IgD-negative memory B cell (primary cell): ENCODE measurements around the gene PRMT7. TPM values are rescaled to one million over a fixed set of nuclear protein-coding genes. Genes with fewer than 3 reads are reported as not detected.

Experiments used
- H3K27ac Mint-ChIP-seq, 3 donors: one replicate each; pipeline ENCODE4 v1.8.0; 2020 to 2022; ENCODE audit warnings: mild to moderate bottlenecking in 3 of 3, mixed read lengths in 3 of 3, moderate library complexity in 1 of 3
- H3K27me3 Mint-ChIP-seq: one replicate; pipeline ENCODE4 v1.8.0; 2021; ENCODE audit warnings: mixed read lengths
- H3K36me3 Mint-ChIP-seq: one replicate; pipeline ENCODE4 v1.8.0; 2020; ENCODE audit warnings: mild to moderate bottlenecking, mixed read lengths
- H3K4me1 Mint-ChIP-seq, 3 donors: one replicate each; pipeline ENCODE4 v1.8.0; 2020 to 2022; ENCODE audit warnings: mixed read lengths in 3 of 3, mild to moderate bottlenecking in 1 of 3
- H3K4me3 Mint-ChIP-seq, 4 donors: one replicate each; pipeline ENCODE4 v1.8.0; 2020 to 2022; ENCODE audit warnings: mild to moderate bottlenecking in 4 of 4, mixed read lengths in 4 of 4, moderate library complexity in 3 of 4
- H3K9me3 Mint-ChIP-seq, 3 donors: one replicate each; pipeline ENCODE4 v1.8.0; 2020 to 2021; ENCODE audit warnings: mixed read lengths in 3 of 3, mild to moderate bottlenecking in 1 of 3
- polyA plus RNA-seq: library from polyadenylated mRNA; unstranded; fragments of 300-500 nt; fragmentation: Illumina TruSeq; gene quantifications from one replicate; pipeline ENCODE4 v1.2.3, GENCODE V29; 2021

PRMT7 gene
- polyA plus RNA-seq, 1 donor from 2014 or later = 22.8 TPM

- H3K4me3 Mint-ChIP-seq = no peak overlapping the region
- H3K4me1 Mint-ChIP-seq = peaks cover 0 to 3% (median 0%) of the 10 kb centered on the region in 3 donors
- no peaks in the 10 kb centered on the region for H3K9me3 Mint-ChIP-seq
- H3K27ac Mint-ChIP-seq = peak overlapping the region in 1 of 3 donors; percentile 5
- no peaks in the 10 kb centered on the region for H3K27me3 Mint-ChIP-seq
- H3K36me3 Mint-ChIP-seq = peaks cover 7% of the 10 kb centered on the region
Measured at GRCh38 chr16:68343137-68343536, 32.3 kb downstream of the PRMT7 start.

DNA sequence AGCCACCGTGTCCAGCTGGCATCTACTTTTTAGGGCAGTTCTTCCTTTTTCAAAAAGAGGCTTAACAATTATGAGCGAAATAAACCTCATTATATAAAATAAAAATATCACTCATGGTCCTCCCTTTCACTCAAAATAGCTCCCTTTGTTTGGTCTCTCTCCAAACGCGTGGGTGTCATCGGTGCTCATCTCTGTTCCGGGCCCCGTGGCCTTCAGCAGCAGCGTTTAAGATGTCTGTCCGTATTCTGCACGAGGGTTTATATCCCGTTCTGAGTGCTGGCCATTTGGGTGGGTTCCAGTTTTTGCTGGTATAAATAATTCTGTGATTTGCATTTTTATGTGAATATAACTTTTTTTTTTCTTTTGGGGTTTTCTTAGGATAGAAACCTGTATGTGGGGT, 33.4 kb downstream of the PRMT7 start:
- peaks cover 12% of the 10 kb centered on the region for H3K36me3 Mint-ChIP-seq
- no peak overlapping the region for H3K4me3 Mint-ChIP-seq
- H3K4me1 Mint-ChIP-seq = peaks cover 0 to 2% (median 2%) of the 10 kb centered on the region in 3 donors
- H3K9me3 Mint-ChIP-seq = no peaks in the 10 kb centered on the region
- H3K27ac Mint-ChIP-seq = no peak overlapping the region
- H3K27me3 Mint-ChIP-seq = no peaks in the 10 kb centered on the region

GRCh38 chr16:68345351-68345810, 34.6 kb downstream of the PRMT7 start:
- Mint-ChIP-seq H3K9me3 (no peaks in the 10 kb centered on the region), H3K36me3 (peaks cover 13% of the 10 kb centered on the region), H3K27me3 (no peaks in the 10 kb centered on the region), H3K27ac (no peak overlapping the region), H3K4me1 (peaks cover 0 to 2% (median 2%) of the 10 kb centered on the region in 3 donors), H3K4me3 (peak overlapping the region in 1 of 4 donors; percentile 54)

- Mint-ChIP-seq H3K4me3 (peak overlapping the region in 1 of 4 donors; percentile 54), H3K9me3 (no peaks in the 10 kb centered on the region), H3K27ac (no peak overlapping the region), H3K27me3 (no peaks in the 10 kb centered on the region), H3K36me3 (peaks cover 10% of the 10 kb centered on the region), H3K4me1 (peaks cover 0 to 2% (median 0%) of the 10 kb centered on the region in 3 donors)
Measured at GRCh38 chr16:68345958-68346635, 35.3 kb downstream of the PRMT7 start.

- Mint-ChIP-seq H3K27me3 (no peaks in the 10 kb centered on the region), H3K4me3 (no peak overlapping the region), H3K9me3 (no peaks in the 10 kb centered on the region), H3K27ac (peak overlapping the region in 1 of 3 donors; percentile 88), H3K4me1 (peaks cover 0 to 2% (median 0%) of the 10 kb centered on the region in 3 donors), H3K36me3 (peaks cover 10% of the 10 kb centered on the region)
Measured at GRCh38 chr16:68346892-68347480, 36.2 kb downstream of the PRMT7 start.

- peaks cover 0 to 2% (median 0%) of the 10 kb centered on the region in 3 donors for H3K4me1 Mint-ChIP-seq
- no peaks in the 10 kb centered on the region for H3K27me3 Mint-ChIP-seq
- no peak overlapping the region for H3K4me3 Mint-ChIP-seq
- H3K27ac Mint-ChIP-seq = peak overlapping the region in 1 of 3 donors; percentile 88
- peaks cover 10% of the 10 kb centered on the region for H3K36me3 Mint-ChIP-seq
- no peaks in the 10 kb centered on the region for H3K9me3 Mint-ChIP-seq
Measured at GRCh38 chr16:68347605-68348004, 36.8 kb downstream of the PRMT7 start.

GRCh38 chr16:68348639-68349445, 38.0 kb downstream of the PRMT7 start:
- Mint-ChIP-seq H3K4me3 (no peak overlapping the region), H3K9me3 (no peaks in the 10 kb centered on the region), H3K36me3 (peaks cover 10% of the 10 kb centered on the region), H3K27ac (no peak overlapping the region), H3K4me1 (peaks cover 0 to 2% (median 0%) of the 10 kb centered on the region in 3 donors), H3K27me3 (no peaks in the 10 kb centered on the region)

- Mint-ChIP-seq H3K4me1 (peaks cover 0 to 2% (median 1%) of the 10 kb centered on the region in 3 donors), H3K9me3 (no peaks in the 10 kb centered on the region), H3K36me3 (peaks cover 13% of the 10 kb centered on the region), H3K27me3 (no peaks in the 10 kb centered on the region), H3K4me3 (peak overlapping the region in 1 of 4 donors; percentile 9), H3K27ac (no peak overlapping the region)
Measured at GRCh38 chr16:68349838-68350410, 39.1 kb downstream of the PRMT7 start.

- no peaks in the 10 kb centered on the region for H3K9me3 Mint-ChIP-seq
- no peaks in the 10 kb centered on the region for H3K27me3 Mint-ChIP-seq
- peaks cover 13% of the 10 kb centered on the region for H3K36me3 Mint-ChIP-seq
- peaks cover 0 to 7% (median 3%) of the 10 kb centered on the region in 3 donors for H3K4me1 Mint-ChIP-seq
- no peak overlapping the region for H3K4me3 Mint-ChIP-seq
- H3K27ac Mint-ChIP-seq = no peak overlapping the region
Measured at GRCh38 chr16:68350813-68351350, 40.1 kb downstream of the PRMT7 start.

- H3K4me3 Mint-ChIP-seq = no peak overlapping the region
- H3K36me3 Mint-ChIP-seq = peaks cover 13% of the 10 kb centered on the region
- no peaks in the 10 kb centered on the region for H3K9me3 Mint-ChIP-seq
- no peak overlapping the region for H3K27ac Mint-ChIP-seq
- peaks cover 0 to 7% (median 7%) of the 10 kb centered on the region in 3 donors for H3K4me1 Mint-ChIP-seq
- H3K27me3 Mint-ChIP-seq = no peaks in the 10 kb centered on the region
Measured at GRCh38 chr16:68351463-68351862, 40.6 kb downstream of the PRMT7 start.

DNA sequence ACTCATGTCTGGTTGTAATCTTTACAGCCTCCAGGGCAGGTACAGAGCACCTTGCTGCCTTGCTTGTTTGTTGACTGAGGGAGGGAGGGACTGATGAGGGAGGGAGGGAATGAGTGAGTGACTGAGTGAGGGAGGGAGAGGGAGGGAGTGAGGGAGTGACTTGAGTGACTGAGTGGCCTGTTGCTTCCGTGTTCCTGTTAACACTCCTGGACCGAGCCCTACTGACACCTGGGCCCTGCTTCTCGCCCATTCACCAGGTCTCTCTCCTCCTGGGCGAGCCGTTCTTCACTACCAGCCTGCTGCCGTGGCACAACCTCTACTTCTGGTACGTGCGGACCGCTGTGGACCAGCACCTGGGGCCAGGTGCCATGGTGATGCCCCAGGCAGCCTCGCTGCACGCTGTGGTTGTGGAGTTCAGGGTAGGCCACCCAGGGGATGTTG, 41.2 kb downstream of the PRMT7 start:
- no peaks in the 10 kb centered on the region for H3K9me3 Mint-ChIP-seq
- H3K27me3 Mint-ChIP-seq = no peaks in the 10 kb centered on the region
- peaks cover 11% of the 10 kb centered on the region for H3K36me3 Mint-ChIP-seq
- H3K4me3 Mint-ChIP-seq = no peak overlapping the region
- peaks cover 0 to 12% (median 10%) of the 10 kb centered on the region in 3 donors for H3K4me1 Mint-ChIP-seq
- H3K27ac Mint-ChIP-seq = no peak overlapping the region

DNA sequence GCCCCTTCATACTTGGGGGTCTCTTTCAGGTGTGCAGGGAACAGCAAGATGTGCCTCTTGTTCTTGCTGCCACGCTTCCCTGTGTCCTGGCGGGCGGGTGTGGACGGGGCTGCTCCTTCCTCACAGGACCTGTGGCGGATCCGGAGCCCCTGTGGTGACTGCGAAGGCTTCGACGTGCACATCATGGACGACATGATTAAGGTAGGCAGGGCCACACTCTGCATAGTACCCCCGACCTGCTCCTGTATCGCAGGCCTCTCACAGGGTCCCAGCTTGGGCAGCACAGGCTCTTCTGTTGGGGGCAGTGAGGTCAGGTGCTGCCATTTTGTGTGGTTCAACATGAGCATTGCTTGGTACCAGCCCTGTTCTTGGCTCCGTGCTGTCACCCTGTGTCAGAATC, 42.5 kb downstream of the PRMT7 start:
- Mint-ChIP-seq H3K36me3 (peaks cover 9% of the 10 kb centered on the region), H3K27me3 (no peaks in the 10 kb centered on the region), H3K4me1 (peaks cover 4 to 13% (median 10%) of the 10 kb centered on the region in 3 donors), H3K9me3 (no peaks in the 10 kb centered on the region), H3K27ac (peak overlapping the region in 1 of 3 donors; percentile 83), H3K4me3 (no peak overlapping the region)

GRCh38 chr16:68354816-68355215, 44.0 kb downstream of the PRMT7 start:
- Mint-ChIP-seq H3K27ac (no peak overlapping the region), H3K27me3 (no peaks in the 10 kb centered on the region), H3K9me3 (no peaks in the 10 kb centered on the region), H3K36me3 (peaks cover 3% of the 10 kb centered on the region), H3K4me1 (peaks cover 4 to 11% (median 10%) of the 10 kb centered on the region in 3 donors), H3K4me3 (no peak overlapping the region)

GRCh38 chr16:68355447-68356248, 44.8 kb downstream of the PRMT7 start:
- peak overlapping the region in 1 of 4 donors; percentile 22 for H3K4me3 Mint-ChIP-seq
- H3K27ac Mint-ChIP-seq = peak overlapping the region in 1 of 3 donors; percentile 53
- no peaks in the 10 kb centered on the region for H3K27me3 Mint-ChIP-seq
- peaks cover 4 to 12% (median 10%) of the 10 kb centered on the region in 3 donors for H3K4me1 Mint-ChIP-seq
- H3K9me3 Mint-ChIP-seq = no peaks in the 10 kb centered on the region
- peaks cover 3% of the 10 kb centered on the region for H3K36me3 Mint-ChIP-seq
